Vagina (tissue), 2 donors: Measurements from ENCODE around the gene DTX2.
"Not testable (repeated sequence)": the region's sequence is repeated elsewhere in the genome, so short reads cannot be mapped to it uniquely, and the experiment has no call there.

Experiments used
- POLR2A ChIP-seq, 2 donors: fragments of 450-650 bp; IDR thresholded peaks; one replicate each; pipeline ENCODE4 v1.6.1; 2017; ENCODE audit warnings: antibody characterized with exemption in 2 of 2, mild to moderate bottlenecking in 2 of 2, moderate library complexity in 2 of 2
- TF ChIP-seq, protein P1 (sequence below), 3 experiments: fragments of 450-650 bp in 2 of 3; fragments of 200-600 bp in 1 of 3; sonication (generic) in 1 of 3; IDR thresholded peaks; one replicate each; pipeline ENCODE4 v1.5.1; 2017 to 2019; ENCODE audit warnings: antibody characterized with exemption in 3 of 3, mild to moderate bottlenecking in 2 of 3, moderate library complexity in 2 of 3

DNA sequence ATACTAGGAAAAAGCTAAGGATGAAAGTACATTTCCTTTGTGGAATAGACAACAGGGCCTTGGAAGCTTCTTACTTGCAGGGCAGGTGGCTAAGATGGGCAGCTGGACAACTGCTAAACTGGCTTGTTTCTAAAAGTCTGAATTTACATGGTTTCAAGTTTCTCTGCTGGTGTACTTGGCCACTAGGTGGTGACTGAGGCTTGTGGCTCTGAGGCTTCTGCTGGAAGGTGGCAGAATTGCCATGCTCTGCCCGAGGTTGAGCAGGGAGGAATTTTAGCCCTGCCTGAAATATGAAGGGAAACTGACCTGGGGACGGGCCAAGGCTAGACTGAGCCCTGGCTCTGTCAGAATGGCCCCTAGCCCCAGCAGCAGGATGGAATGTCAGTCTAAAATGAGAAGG, 23.6 kb upstream of the DTX2 start:
- TF ChIP-seq, protein P1, sequence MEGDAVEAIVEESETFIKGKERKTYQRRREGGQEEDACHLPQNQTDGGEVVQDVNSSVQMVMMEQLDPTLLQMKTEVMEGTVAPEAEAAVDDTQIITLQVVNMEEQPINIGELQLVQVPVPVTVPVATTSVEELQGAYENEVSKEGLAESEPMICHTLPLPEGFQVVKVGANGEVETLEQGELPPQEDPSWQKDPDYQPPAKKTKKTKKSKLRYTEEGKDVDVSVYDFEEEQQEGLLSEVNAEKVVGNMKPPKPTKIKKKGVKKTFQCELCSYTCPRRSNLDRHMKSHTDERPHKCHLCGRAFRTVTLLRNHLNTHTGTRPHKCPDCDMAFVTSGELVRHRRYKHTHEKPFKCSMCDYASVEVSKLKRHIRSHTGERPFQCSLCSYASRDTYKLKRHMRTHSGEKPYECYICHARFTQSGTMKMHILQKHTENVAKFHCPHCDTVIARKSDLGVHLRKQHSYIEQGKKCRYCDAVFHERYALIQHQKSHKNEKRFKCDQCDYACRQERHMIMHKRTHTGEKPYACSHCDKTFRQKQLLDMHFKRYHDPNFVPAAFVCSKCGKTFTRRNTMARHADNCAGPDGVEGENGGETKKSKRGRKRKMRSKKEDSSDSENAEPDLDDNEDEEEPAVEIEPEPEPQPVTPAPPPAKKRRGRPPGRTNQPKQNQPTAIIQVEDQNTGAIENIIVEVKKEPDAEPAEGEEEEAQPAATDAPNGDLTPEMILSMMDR (IDR thresholded peaks at IDR 0.05): peak in 1 of 3 experiments; percentile 22
- not testable (repeated sequence) for TF ChIP-seq POLR2A (IDR thresholded peaks at IDR 0.05)
